Measurements from ENCODE around the gene GPBP1L1. TPM values are rescaled to one million over a fixed set of nuclear protein-coding genes. Genes with fewer than 3 reads are reported as not detected.
"Not testable (repeated sequence)": the region's sequence is repeated elsewhere in the genome, so short reads cannot be mapped to it uniquely, and the experiment has no call there.

The GPBP1L1 gene
- polyA plus RNA-seq, 3 donors = 31.8 to 40.2 (median 33.6) TPM

DNA sequence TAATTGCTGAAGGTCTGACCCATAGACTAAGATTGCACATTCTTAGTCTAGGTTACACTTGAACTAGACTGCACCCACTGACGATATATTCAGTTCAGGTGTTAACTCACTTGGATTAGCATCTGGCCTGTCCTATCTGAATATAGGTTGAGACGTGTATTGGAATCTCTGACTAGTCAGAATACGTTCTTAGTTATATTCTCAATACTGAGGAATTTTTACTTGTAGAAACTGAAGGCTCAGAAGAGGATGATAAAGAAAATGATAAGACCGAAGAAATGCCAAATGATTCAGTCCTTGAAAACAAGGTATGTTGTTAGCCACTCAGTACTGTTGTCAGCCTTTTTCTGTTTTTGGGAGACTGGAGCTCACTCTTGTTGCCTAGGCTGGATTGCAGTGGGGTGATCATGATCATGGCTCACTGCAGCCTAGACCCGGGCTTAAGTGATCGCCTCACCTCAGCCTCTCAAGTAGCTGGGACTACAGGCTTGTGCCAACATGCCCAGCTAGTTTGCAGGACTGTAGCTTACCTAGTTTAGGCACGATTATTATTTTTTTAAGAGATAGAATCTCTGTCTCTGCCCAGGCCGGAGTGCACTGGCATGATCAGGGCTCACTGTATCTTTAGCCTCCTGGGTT lies 73.3 kb downstream of the GPBP1L1 start:
- WGBS, 3 donors = 83 to 91% (median 84%) methylated on average over 8 of the region's 8 CpGs

DNA sequence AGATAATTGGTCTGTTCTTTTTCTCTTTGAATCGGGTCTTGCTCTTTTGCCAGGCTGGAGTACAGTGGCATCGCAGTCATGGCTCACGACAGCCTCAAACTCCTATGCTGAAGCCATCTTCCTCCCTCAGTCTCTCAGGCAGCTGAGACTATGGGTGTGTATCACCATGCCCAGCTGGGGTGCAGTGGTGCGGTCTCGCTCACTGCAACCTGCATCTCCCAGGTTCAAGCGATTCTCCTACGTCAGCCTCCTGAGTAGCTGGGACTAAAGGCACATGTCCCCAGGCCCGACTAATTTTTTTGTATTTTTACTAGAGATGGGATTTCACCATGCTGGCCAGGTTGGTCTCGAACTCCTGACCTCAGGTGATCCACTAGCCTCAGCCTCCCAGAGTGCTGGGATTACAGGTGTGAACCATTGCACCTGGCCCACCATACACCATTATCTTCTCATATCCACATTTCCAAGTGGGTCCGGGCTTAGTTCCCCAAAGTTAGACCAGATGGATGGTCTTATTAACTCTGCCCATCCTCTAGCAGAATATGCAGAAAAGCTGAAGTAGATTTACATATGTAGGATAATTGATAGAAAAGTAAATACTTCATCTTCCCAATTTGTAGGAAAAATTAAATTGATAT lies 75.6 kb downstream of the GPBP1L1 start:
- 95 to 97% (median 96%) methylated on average over 10 of the region's 10 CpGs for WGBS, 3 donors

More for the DNA sequence above, 73.3 kb downstream of the GPBP1L1 start:
- no peak overlapping the region for H3K27ac ChIP-seq (ENCODE audit: low read depth, low read length)

DNA sequence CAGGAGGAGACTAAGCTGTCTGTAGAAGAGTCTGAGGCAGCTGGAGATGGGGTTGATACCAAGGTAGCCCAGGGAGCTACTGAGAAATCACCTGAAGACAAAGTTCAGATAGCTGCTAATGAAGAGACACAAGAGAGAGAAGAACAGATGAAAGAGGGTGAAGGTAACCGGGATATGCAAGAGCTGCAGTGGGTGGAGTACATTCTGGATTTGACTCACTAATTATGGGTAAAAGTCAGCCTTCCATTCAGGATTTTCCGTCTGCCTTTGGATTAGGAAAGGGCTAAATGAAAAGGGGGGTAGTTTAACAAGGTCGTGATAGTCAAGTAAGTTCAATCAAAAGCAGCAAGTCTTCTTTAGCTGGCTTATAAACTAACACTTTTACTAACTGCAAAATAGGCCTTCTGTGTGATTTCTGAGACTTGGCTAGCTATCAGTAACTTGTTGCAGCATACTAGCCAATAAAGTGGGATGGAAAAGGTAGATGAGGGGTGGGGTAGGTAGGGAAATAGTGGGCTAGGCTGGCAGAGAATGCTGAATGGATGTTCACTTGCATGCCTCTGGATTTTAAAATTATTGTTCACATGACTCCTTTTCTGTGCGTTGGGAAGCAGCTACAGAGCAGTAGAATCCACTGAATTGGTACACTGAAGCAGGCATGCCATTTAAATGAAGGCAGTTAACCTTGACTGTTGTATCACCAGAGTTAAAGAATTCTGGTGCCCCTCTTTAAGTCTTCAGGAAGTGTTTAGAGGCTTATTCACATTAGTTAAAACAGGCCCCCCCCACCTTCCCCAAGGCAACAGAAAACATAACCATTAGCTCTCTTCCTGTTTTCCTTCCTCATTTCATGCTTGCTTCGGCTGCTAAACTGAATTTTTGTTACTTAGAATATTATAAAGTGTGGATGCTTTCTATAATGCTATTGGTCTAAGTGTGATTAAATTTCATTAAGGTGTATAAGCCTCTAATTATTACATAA lies 77.9 kb downstream of the GPBP1L1 start:
- 69 to 84% (median 70%) methylated on average over 5 of the region's 5 CpGs for WGBS, 3 donors
- no peak overlapping the region for H3K27ac ChIP-seq (ENCODE audit: low read depth, low read length)

More for the DNA sequence above, 75.6 kb downstream of the GPBP1L1 start:
- H3K27ac ChIP-seq (ENCODE audit: low read depth, low read length) = no peak overlapping the region

DNA sequence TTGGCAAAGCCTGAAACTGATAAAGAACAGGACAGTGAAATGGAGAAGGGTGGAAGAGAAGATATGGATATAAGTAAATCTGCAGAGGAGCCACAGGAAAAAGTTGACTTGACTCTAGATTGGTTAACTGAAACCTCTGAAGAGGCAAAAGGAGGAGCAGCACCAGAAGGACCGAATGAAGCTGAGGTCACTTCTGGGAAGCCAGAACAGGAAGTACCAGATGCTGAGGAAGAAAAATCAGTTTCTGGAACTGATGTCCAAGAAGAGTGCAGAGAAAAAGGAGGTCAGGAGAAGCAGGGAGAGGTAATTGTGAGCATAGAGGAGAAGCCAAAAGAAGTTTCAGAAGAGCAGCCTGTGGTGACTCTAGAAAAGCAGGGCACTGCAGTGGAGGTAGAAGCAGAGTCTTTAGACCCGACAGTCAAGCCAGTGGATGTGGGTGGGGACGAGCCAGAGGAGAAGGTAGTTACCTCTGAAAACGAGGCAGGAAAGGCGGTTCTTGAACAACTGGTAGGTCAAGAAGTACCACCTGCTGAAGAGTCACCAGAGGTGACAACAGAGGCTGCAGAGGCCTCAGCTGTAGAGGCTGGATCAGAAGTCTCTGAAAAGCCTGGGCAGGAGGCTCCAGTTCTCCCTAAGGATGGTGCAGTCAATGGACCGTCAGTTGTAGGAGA lies 78.8 kb downstream of the GPBP1L1 start:
- WGBS, 3 donors = 61 to 76% (median 75%) methylated on average over 6 of the region's 6 CpGs
- no peak overlapping the region for H3K27ac ChIP-seq (ENCODE audit: low read depth, low read length)

DNA sequence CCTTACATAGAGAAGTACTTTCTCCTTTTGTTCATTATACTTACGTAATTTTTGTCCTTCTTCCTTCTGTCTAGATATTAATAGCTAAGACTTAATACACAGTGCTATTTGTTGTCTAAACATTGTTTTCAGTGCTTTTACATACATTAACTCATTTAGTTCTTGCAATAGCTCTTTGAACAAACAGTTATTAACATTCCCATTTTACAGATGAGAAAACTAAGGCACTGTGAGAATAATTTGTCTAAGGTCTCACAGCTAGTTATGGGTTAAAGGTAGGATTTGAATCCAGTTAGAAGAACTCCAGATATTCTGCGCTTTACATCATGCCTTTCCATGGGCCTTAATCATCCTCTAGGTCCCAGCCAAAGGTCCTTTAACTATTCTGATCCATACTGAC lies 82.1 kb downstream of the GPBP1L1 start:
- whole genome bisulfite sequencing, 3 donors = 96 to 98% (median 97%) methylated on average over 2 of the region's 2 CpGs
- H3K27ac ChIP-seq (ENCODE audit: low read depth, low read length) = no peak overlapping the region

DNA sequence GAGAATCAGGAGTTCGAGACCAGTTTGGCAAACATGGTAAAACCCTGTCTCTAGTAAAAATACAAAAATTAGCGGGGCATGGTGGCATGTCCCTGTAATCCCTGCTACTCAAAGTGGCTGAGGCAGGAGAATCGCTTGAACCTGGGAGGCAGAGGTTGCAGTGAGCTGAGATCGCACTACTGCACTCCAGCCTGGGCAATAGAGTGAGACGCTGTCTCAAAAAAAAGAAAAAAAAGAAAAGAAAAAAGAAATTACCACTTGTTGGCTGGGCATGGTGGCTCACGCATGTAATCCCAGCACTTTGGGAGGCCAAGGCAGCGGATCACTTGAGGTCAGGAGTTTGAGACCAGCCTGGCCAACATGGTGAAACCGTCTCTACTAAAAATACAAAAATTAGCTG lies 89.6 kb downstream of the GPBP1L1 start:
- WGBS, 3 donors = 98% methylated on average over 8 of the region's 8 CpGs
- not testable (repeated sequence) for H3K27ac ChIP-seq (ENCODE audit: low read depth, low read length)

DNA sequence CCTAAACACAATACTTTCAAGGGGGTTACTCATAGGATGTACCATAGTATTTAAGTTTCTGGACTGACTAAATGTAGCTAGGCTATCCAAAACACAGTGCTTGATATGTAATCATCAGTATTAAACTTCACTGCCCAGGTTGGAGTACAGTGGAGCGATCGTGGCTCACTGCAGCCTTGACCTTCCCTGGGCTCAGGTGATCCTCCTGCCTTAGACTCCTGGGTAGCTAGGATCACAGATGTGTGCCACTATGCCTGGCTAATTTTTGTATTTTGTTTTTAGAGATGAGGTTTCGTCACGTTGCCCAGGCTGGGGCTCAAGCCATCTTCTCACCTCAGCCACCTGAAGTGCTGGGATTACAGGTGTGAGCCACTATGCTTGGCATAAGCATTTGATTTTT lies 91.9 kb downstream of the GPBP1L1 start:
- 79 to 95% (median 92%) methylated on average over 4 of the region's 4 CpGs for WGBS, 3 donors

DNA sequence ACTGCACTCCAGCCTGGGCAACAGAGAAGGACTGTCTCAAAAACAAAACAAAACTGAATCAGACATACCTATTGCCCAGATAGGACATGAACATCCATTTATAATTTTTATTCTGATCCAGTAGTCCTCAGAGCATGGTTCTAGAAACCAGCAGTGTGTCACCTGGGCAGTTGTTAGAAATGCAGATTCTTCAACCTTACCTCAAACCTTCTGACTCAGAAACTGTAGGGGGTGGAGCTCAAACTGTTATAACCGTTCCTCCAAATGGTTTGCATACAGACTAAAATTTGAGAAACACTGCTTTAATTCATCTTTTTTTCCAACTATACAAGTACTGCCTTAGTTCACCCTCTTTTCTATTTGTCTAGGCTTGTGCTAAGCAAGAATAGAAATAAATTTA lies 96.5 kb downstream of the GPBP1L1 start:
- no peak overlapping the region for H3K27ac ChIP-seq (ENCODE audit: low read depth, low read length)
- WGBS, 3 donors = 41 to 72% (median 60%) methylated on average over 1 of the region's 1 CpG

More for the DNA sequence above, 91.9 kb downstream of the GPBP1L1 start:
- no peak overlapping the region for H3K27ac ChIP-seq (ENCODE audit: low read depth, low read length)

DNA sequence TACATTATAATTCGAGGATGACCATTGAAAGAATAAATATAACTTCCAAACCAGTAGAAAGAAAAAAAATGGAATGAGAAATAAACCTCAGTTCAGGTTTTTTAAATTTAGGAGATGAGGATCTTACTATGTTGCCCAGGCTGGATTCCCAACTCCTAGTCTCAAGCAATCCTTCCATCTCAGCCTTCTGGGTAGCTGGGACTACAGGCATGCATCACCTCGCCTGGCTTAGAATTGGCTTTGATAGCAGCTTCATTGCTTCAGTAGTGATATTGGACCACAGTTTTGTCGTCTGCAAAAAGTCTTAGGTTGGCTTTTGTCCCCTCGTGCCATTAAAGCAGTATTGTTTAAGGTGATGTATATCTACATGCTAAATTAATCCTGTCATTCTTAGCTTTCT lies 99.6 kb downstream of the GPBP1L1 start:
- no peak overlapping the region for H3K27ac ChIP-seq (ENCODE audit: low read depth, low read length)
- 72 to 78% (median 75%) methylated on average over 4 of the region's 4 CpGs for WGBS, 3 donors

DNA sequence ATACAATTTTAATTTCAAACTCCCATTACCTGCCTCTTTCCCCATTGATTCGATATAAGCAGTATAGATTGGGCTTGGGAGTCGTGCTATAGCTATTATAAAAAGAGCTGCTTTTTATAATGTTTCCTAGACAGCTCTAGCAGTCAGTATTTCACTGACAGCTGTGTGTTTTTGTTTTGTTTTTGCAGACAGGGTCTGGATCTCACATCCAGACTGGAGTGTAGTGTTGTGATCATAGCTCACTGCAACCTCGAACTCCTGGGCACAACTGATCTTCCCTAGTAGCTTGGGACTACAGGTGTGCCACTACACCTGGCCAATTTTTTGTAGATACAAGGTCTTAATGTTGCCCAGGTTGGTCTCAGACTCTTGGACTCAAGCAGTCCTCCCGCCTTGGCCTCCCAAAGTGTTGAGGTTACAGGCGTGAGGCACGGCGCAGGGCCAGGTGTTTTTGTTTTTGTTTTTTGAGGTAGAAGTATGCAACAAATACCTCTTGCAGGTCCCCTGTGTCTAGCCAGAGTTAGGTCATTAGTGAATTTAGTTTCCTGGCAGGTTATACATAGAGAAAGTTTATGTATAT lies 100.7 kb downstream of the GPBP1L1 start:
- no peak overlapping the region for H3K27ac ChIP-seq (ENCODE audit: low read depth, low read length)
- WGBS, 3 donors = 34 to 48% (median 48%) methylated on average over 7 of the region's 7 CpGs

DNA sequence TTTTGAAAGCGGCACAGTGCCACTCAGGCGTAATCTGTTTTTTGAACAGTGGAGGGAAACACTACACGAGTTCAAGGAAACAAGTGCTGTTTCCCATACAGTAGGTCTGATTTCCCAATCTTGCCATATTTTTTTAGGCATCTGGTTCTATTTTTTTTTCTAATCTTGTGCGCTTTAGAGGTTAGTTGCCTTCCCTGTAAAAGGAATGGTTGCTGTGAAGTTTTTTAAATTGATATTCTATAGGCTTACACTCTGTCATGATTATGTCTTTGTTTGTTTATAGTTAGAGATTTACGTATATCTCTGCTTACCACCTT lies 101.3 kb downstream of the GPBP1L1 start:
- no peak overlapping the region for H3K27ac ChIP-seq (ENCODE audit: low read depth, low read length)
- WGBS, 3 donors = 1 to 4% (median 3%) methylated on average over 5 of the region's 5 CpGs

DNA sequence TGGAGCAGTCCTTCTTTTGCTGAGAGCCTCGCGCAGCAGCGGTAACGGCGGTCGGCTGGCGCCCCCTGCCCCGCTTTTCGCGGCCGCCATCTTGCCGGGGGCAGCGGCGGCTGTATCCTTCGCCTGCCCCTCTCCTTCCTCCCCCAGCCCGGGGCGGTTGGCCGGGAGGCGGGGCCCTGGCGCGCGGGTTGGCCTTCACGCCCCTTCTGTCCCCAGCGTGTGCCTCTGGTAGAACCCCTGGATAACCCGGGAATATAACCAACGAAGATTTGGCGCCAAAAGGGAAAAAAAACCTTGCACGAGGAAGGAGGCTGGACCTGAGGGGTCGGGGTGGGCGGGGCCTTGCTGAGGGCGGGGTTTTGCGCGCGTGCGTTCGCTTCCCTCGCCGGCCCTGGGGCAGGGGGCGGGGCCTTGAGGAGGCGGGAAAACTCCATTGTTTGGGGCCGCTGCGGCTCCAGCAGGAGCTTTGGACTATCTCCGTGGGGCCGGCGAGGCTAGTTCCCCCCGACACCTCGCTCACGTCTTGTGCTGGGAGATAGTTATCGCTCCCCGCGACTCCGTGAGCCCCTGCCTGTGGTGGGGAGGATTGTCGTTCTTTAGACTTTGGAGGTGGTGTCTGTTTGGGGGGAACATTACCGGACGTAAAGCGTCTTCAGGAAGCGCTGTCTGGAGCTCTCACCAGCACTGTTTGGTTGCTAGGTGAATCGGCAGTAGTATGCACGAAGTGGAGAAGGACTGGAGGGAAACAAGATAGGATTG lies 101.8 kb downstream of the GPBP1L1 start:
- peak overlapping the region; percentile 14 for H3K27ac ChIP-seq (ENCODE audit: low read depth, low read length)
- 0 to 1% (median 1%) methylated on average over 47 to 59 of the region's 59 CpGs for WGBS, 3 donors

DNA sequence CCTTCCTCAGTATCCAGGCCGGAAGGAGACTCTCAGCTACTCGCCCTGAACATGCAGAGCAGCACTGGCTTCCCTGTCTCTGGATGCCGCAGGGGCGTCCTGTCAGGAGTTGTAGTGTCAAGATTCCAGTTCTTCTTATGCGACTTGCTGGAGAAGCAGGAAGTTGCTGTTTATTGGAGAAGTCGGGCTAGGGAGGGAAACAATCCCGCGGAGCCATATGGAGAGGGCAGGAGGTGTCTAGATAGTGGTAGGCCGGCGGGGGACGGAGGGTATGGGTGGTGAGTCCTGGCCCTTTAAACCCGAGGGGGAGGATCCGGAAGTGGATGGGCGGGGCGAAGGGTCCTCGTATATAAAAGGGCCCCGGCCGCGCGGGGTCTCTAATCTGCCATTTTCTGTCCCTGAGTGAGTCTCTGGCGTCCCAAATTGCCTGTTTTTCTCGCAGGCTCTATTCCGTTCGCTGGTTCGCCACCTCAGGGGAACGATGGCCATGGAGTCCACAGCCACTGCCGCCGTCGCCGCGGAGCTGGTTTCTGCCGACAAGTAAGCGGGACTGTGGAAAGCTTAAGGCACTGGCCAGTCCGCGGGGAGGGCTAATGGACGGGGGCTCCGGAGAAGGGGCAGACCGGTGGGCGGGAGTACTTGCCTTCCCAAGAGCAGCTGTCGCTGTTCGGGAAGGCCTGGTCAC lies 102.5 kb downstream of the GPBP1L1 start, which contains the start of gene NASP:
NASP (plus strand) TSS at position 376 of the 685 bp plus-strand sequence; CDS start at position 482, 106 bp downstream.
- WGBS, 3 donors = 0 to 1% (median 0%) methylated on average over 37 to 41 of the region's 41 CpGs

DNA sequence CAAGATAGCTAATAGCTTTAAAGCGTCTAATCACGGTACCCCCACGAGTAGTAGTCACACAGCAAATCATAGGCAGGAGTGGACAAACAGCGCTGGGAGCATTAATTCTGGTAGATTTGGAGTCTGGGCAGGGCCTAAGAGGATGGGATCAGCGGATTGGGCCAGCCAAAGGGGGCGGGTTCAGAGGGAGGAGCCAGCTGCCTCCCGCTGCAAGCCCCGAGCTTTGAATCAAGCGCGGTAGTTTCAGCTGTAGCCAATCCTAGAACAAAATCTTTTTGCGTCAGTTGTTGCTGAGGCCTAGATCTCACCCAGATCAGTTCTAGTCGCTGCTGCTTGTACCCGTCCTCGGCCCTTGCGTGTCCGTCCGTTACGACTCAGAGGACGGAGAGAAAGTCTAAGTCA lies 103.1 kb downstream of the GPBP1L1 start:
- H3K27ac ChIP-seq (ENCODE audit: low read depth, low read length) = no peak overlapping the region
- 0 to 1% (median 0%) methylated on average over 19 of the region's 19 CpGs for WGBS, 3 donors

More for the DNA sequence above, 102.5 kb downstream of the GPBP1L1 start, which contains the start of gene NASP:
- H3K27ac ChIP-seq (ENCODE audit: low read depth, low read length) = peak within 1 kb of the TSS; percentile 14
